Mesenchymal stem cell (in vitro differentiated cells and primary cell): ENCODE data around the gene ALPL.

Source experiments
- DNase-seq: peaks from one replicate; pipeline ENCODE4 v3.0.0-alpha.2; 2013
- H2AFZ ChIP-seq: one replicate; pipeline ENCODE4 v1.6.1; 2013; ENCODE audit warnings: low read depth, mild to moderate bottlenecking, control low read depth, inconsistent platforms, low read length, moderate library complexity
- H2AK5ac ChIP-seq: 2 replicates; pipeline ENCODE4 v1.6.1; 2013; ENCODE audit warnings: low read length, moderate library complexity, mild to moderate bottlenecking, inconsistent platforms; ENCODE audit not compliant: severe bottlenecking
- H2BK120ac ChIP-seq: one replicate; pipeline ENCODE4 v1.6.1; 2013; ENCODE audit warnings: low read depth, mild to moderate bottlenecking, inconsistent platforms, low read length, moderate library complexity
- H2BK12ac ChIP-seq, 2 experiments: one replicate each; pipeline ENCODE4 v1.6.1; 2013; ENCODE audit warnings: inconsistent platforms in 2 of 2, low read length in 2 of 2, mild to moderate bottlenecking in 2 of 2, moderate library complexity in 2 of 2, control low read depth in 1 of 2
- H2BK15ac ChIP-seq: one replicate; pipeline ENCODE4 v1.6.1; 2013; ENCODE audit warnings: mild to moderate bottlenecking, low read depth, inconsistent platforms; ENCODE audit not compliant: poor library complexity, severe bottlenecking
- H2BK5ac ChIP-seq: 2 replicates; pipeline ENCODE4 v1.6.1; 2013; ENCODE audit warnings: low read depth, mild to moderate bottlenecking, low read length, control low read depth, inconsistent platforms; ENCODE audit not compliant: poor library complexity, severe bottlenecking
- H3K14ac ChIP-seq, 2 experiments: one replicate each; pipeline ENCODE4 v1.6.1; 2013; ENCODE audit warnings: inconsistent platforms in 2 of 2, low read length in 2 of 2, control low read depth in 1 of 2, mild to moderate bottlenecking in 1 of 2, moderate library complexity in 1 of 2
- H3K18ac ChIP-seq, 2 experiments: one replicate each; pipeline ENCODE4 v1.6.1; 2013; ENCODE audit warnings: inconsistent platforms in 2 of 2, low read length in 2 of 2, control low read depth in 1 of 2, low read depth in 1 of 2, mild to moderate bottlenecking in 1 of 2
- H3K23ac ChIP-seq, 2 experiments: one replicate each; pipeline ENCODE4 v1.6.1; 2013; ENCODE audit warnings: inconsistent platforms in 2 of 2, low read length in 2 of 2, mild to moderate bottlenecking in 2 of 2, moderate library complexity in 2 of 2, control low read depth in 1 of 2
- H3K27ac ChIP-seq: 2 replicates; pipeline ENCODE4 v1.5.1; 2013; ENCODE audit warnings: mild to moderate bottlenecking, moderate library complexity, low read length, control low read depth, inconsistent platforms; ENCODE audit not compliant: poor library complexity, severe bottlenecking
- H3K27me3 ChIP-seq, 2 experiments: 2 replicates each; pipeline versions ENCODE4 v1.6.1 to v1.7.0; 2013; ENCODE audit warnings: low read length in 2 of 2, mild to moderate bottlenecking in 2 of 2, moderate library complexity in 2 of 2, control low read depth in 1 of 2, inconsistent platforms in 1 of 2; ENCODE audit not compliant: control insufficient read depth in 1 of 2, insufficient read depth in 1 of 2
- H3K36me3 ChIP-seq, 2 experiments: 2 replicates each; pipeline versions ENCODE4 v1.6.1 to v1.7.0; 2013; ENCODE audit warnings: low read length in 2 of 2, control low read depth in 1 of 2, inconsistent platforms in 1 of 2, low read depth in 1 of 2, mild to moderate bottlenecking in 1 of 2; ENCODE audit not compliant: insufficient read depth in 2 of 2, control insufficient read depth in 1 of 2
- H3K4ac ChIP-seq, 2 experiments: one replicate each; pipeline ENCODE4 v1.6.1; 2013; ENCODE audit warnings: inconsistent platforms in 2 of 2, low read length in 2 of 2, mild to moderate bottlenecking in 2 of 2, moderate library complexity in 2 of 2, control low read depth in 1 of 2, low read depth in 1 of 2
- H3K4me1 ChIP-seq: 2 replicates; pipeline ENCODE4 v1.6.1; 2013; ENCODE audit warnings: low read depth, low read length, control low read depth; ENCODE audit not compliant: control insufficient read depth, insufficient read depth
- H3K4me2 ChIP-seq: 2 replicates; pipeline ENCODE4 v1.6.1; 2013; ENCODE audit warnings: low read length, mild to moderate bottlenecking, inconsistent platforms; ENCODE audit not compliant: poor library complexity, severe bottlenecking
- H3K4me3 ChIP-seq, 2 experiments: 2 replicates each; pipeline versions ENCODE4 v1.5.1 to v1.7.0; 2013; ENCODE audit warnings: low read length in 2 of 2, mild to moderate bottlenecking in 2 of 2, control low read depth in 1 of 2, low read depth in 1 of 2; ENCODE audit not compliant: insufficient read depth in 1 of 2
- H3K79me1 ChIP-seq: replicated peaks from 2 replicates; pipeline ENCODE4 v1.6.1; 2013; ENCODE audit warnings: mild to moderate bottlenecking, control low read depth, low read length, inconsistent platforms; ENCODE audit not compliant: poor library complexity, severe bottlenecking
- H3K9ac ChIP-seq: 2 replicates; pipeline ENCODE4 v1.7.0; 2013; ENCODE audit warnings: mild to moderate bottlenecking, low read length, moderate library complexity
- H3K9me3 ChIP-seq: 2 replicates; pipeline ENCODE4 v1.7.0; 2013; ENCODE audit warnings: mild to moderate bottlenecking, low read length; ENCODE audit not compliant: control insufficient read depth
- H4K8ac ChIP-seq: one replicate; pipeline ENCODE4 v1.6.1; 2013; ENCODE audit warnings: inconsistent platforms, mild to moderate bottlenecking, low read length, moderate library complexity
- H4K91ac ChIP-seq: one replicate; pipeline ENCODE4 v1.6.1; 2013; ENCODE audit warnings: mild to moderate bottlenecking, low read length, inconsistent platforms
- WGBS: methylation state at CpG from one replicate; pipeline ENCODE4 v1.1.7; 2013; ENCODE audit warnings: mixed read lengths; 5-methylcytosine and 5-hydroxymethylcytosine counted together

The ALPL gene

DNA sequence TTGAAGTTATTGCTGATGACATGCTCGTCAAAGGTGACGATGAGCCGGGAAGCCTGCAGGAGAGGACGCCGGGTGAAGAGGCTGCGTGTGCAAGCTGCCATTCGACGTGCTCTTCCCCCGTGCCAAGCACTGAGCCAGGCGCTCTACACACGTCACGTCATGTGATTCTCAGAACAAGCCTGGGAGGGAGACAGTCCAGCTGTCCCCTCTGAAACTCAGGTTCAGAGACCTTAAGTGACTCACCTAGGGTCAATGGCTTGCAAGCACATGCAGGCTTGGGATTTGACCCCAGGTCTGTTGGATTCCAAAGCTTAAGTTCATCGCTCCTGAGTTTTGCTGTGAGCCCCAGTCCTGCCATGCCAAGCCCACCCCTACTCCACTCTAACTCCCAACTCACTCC lies 102.8 kb downstream of the ALPL start:
- no peak overlapping the region for H3K4ac ChIP-seq
- H3K27ac ChIP-seq: no peak overlapping the region
- no peak overlapping the region for H3K4me3 ChIP-seq
- DNase-seq: no peak
- H3K14ac ChIP-seq: no peak overlapping the region
- no peak overlapping the region for H2BK120ac ChIP-seq
- WGBS: 95% methylated on average over 13 of the region's 13 CpGs
- no peaks in the 10 kb centered on the region for H3K79me1 ChIP-seq
- H2BK15ac ChIP-seq: no peak overlapping the region
- peaks cover 30 to 65% of the 10 kb centered on the region in 2 experiments for H3K27me3 ChIP-seq
- no peaks in the 10 kb centered on the region for H3K9me3 ChIP-seq
- H2BK5ac ChIP-seq: no peak overlapping the region
- H2AK5ac ChIP-seq: no peak overlapping the region
- no peak overlapping the region for H2AFZ ChIP-seq
- no peak overlapping the region for H3K4me2 ChIP-seq
- H4K91ac ChIP-seq: no peak overlapping the region
- no peak overlapping the region for H3K9ac ChIP-seq
- H3K4me1 ChIP-seq: peaks cover 10% of the 10 kb centered on the region
- H2BK12ac ChIP-seq: no peak overlapping the region
- H3K18ac ChIP-seq: no peak overlapping the region
- peaks cover 0 to 12% of the 10 kb centered on the region in 2 experiments for H3K36me3 ChIP-seq
- no peak overlapping the region for H3K23ac ChIP-seq
- H4K8ac ChIP-seq: no peak overlapping the region

DNA sequence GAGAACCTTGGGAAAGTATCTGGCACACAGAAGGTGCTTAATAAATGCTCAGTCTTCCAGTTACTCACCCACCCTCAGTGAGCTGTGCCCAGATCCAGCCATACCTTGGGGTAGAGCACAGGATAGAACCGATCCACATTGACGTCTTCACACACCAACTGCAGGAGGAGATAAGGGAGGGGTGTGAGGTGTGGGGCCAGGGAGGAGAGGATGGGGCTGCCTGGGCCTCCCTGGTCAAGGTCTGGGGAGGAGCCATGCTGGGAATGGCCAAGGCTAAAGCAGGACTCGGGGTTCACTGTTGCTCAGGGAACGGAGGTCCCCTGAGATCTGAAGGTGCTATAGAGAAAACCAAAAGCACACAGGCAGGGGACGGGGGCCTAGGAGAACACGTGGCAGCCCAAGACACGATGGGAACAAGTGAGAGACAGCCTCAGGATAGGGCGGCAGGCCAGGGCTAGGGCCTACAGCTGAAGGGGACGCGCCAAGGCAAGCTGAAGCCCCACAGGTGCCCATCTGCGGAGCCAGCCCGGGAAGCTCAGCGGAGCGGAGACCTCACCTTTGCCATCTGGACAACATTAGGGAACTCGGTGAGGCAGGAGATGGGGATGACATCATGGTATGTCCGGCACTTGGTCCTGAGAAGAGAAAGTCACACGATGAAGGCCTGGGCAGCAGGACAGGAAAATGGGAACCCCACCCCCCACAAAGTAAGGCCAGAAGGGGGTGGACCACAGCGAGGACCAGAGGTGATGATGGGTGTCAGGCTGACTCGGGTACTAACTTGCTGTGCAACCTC lies 104.0 kb downstream of the ALPL start:
- Histone ChIP-seq H2BK5ac (no peak overlapping the region), H3K27me3 (peaks cover 30 to 63% of the 10 kb centered on the region in 2 experiments), H3K4me2 (no peak overlapping the region), H3K14ac (no peak overlapping the region), H2BK12ac (no peak overlapping the region), H2BK120ac (no peak overlapping the region), H3K4me1 (peaks cover 3% of the 10 kb centered on the region), H3K23ac (no peak overlapping the region), H3K27ac (no peak overlapping the region), H3K18ac (no peak overlapping the region), H3K4me3 (no peak overlapping the region), H2BK15ac (no peak overlapping the region), H3K36me3 (peaks cover 0 to 12% of the 10 kb centered on the region in 2 experiments), H3K9me3 (no peaks in the 10 kb centered on the region), H3K9ac (no peak overlapping the region), H2AK5ac (no peak overlapping the region), H2AFZ (no peak overlapping the region), H3K79me1 (no peaks in the 10 kb centered on the region), H3K4ac (no peak overlapping the region), H4K91ac (no peak overlapping the region), H4K8ac (no peak overlapping the region)
- WGBS: 80% methylated on average over 19 of the region's 19 CpGs
- DNase-seq: no peak

DNA sequence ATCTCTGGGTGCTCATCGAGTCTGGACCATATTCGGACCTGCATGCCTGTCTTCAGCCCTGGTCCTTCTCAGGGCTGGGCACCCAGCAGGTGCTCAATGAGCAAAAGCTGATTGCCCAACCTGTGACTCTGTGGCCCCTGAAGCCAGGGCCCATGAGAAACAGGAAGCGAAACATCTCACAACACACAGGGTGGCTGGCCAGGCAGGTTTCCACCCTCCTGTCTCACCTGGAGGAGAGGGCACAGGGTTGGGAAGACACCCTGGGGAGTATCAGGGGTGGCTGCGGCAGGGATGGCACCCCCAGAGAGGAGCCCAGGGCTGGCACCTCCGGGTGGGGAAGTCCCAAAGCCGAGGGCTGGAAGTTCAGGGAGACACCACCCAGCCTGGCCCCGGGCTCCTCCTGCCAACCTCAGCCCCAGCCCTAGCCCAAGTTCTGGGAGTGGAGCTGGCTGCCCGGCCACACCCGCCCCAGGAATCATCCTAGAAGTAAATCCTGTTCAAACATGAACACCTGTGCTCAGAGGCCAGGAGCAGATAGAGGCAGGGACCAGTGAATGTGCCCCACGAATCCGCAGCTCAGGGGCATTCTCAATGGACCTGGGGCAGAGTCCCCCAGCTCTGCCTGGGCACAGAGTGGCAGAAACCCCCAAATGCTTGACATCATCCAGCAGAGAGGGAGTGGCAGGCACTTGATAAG lies 105.3 kb downstream of the ALPL start:
- H3K4me3 ChIP-seq: no peak overlapping the region

DNA sequence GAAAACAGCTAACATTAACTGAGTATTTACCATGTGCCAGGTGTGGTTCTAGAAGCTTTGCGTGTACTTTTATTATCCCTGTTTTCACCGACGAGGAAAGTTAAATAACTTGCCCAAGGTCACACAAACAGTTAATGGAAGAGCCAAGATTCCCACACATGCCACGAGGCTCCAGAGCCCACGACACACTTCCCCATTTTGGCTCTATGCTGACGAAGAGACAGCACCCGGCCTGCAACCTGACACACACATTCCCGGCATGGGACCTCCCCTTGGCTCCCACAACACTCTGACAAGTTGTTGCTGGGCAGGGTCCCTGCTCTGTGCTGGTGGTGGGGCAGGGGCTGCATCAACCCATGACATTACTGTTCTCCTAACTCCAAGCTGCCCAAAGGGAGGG lies 107.1 kb downstream of the ALPL start:
- Histone ChIP-seq H3K23ac (no peak overlapping the region), H3K79me1 (no peaks in the 10 kb centered on the region), H2BK120ac (no peak overlapping the region), H4K8ac (no peak overlapping the region), H2BK5ac (no peak overlapping the region), H2AK5ac (no peak overlapping the region), H2BK12ac (no peak overlapping the region), H3K27ac (no peak overlapping the region), H3K18ac (no peak overlapping the region), H3K36me3 (peaks cover 0 to 9% of the 10 kb centered on the region in 2 experiments), H3K9ac (no peak overlapping the region), H3K4me1 (peaks cover 9% of the 10 kb centered on the region), H2BK15ac (no peak overlapping the region), H4K91ac (no peak overlapping the region), H2AFZ (no peak overlapping the region), H3K14ac (no peak overlapping the region), H3K27me3 (peaks cover 31 to 77% of the 10 kb centered on the region in 2 experiments), H3K4me3 (no peak overlapping the region), H3K4ac (no peak overlapping the region), H3K9me3 (no peaks in the 10 kb centered on the region), H3K4me2 (no peak overlapping the region)
- no peak for DNase-seq
- WGBS: 75% methylated on average over 8 of the region's 8 CpGs

More for the DNA sequence above, 105.3 kb downstream of the ALPL start:
- H3K4me1 ChIP-seq: peaks cover 6% of the 10 kb centered on the region
- H3K27me3 ChIP-seq: peaks cover 34 to 72% of the 10 kb centered on the region in 2 experiments
- no peak overlapping the region for H3K23ac ChIP-seq
- H4K91ac ChIP-seq: no peak overlapping the region
- H2BK15ac ChIP-seq: no peak overlapping the region
- H2AK5ac ChIP-seq: no peak overlapping the region
- DNase-seq: no peak
- no peak overlapping the region for H3K4ac ChIP-seq
- 88% methylated on average over 11 of the region's 11 CpGs for WGBS
- no peak overlapping the region for H3K9ac ChIP-seq
- no peak overlapping the region for H3K18ac ChIP-seq
- H3K14ac ChIP-seq: no peak overlapping the region
- no peak overlapping the region for H2BK12ac ChIP-seq
- peaks cover 0 to 12% of the 10 kb centered on the region in 2 experiments for H3K36me3 ChIP-seq
- no peak overlapping the region for H4K8ac ChIP-seq
- H3K27ac ChIP-seq: no peak overlapping the region
- no peaks in the 10 kb centered on the region for H3K79me1 ChIP-seq
- no peak overlapping the region for H2BK5ac ChIP-seq
- H2AFZ ChIP-seq: no peak overlapping the region
- H3K4me2 ChIP-seq: no peak overlapping the region
- H3K9me3 ChIP-seq: no peaks in the 10 kb centered on the region
- no peak overlapping the region for H2BK120ac ChIP-seq
